ENCODE data around the gene FOXP1. TPM values are rescaled to one million over a fixed set of nuclear protein-coding genes. Genes with fewer than 3 reads are reported as not detected.

FOXP1 gene
- total RNA-seq, 1 donor from 2014 or later = 128 TPM

GRCh38 chr3:71078723-71079525 lies 504.6 kb downstream of the FOXP1 start:
- no peak for DNase-seq (ENCODE audit: low spot score)

GRCh38 chr3:71078199-71078598 lies 505.3 kb downstream of the FOXP1 start:
- DNase-seq (ENCODE audit: low spot score) = no peak

GRCh38 chr3:71077070-71077469 lies 506.5 kb downstream of the FOXP1 start:
- no peak for DNase-seq (ENCODE audit: low spot score)

- no peak for DNase-seq (ENCODE audit: low spot score)
These were observed 507.0 kb downstream of the FOXP1 start for GRCh38 chr3:71076361-71077002.

- no peak for DNase-seq (ENCODE audit: low spot score)
These were observed 508.0 kb downstream of the FOXP1 start for GRCh38 chr3:71075494-71075893.

GRCh38 chr3:71074423-71074822 lies 509.1 kb downstream of the FOXP1 start:
- DNase-seq (ENCODE audit: low spot score) = no peak

GRCh38 chr3:71072986-71073385 lies 510.5 kb downstream of the FOXP1 start:
- no peak for DNase-seq (ENCODE audit: low spot score)

GRCh38 chr3:71072287-71072686 lies 511.2 kb downstream of the FOXP1 start:
- no peak for DNase-seq (ENCODE audit: low spot score)

- DNase-seq (ENCODE audit: low spot score) = no peak
These were observed 512.7 kb downstream of the FOXP1 start for GRCh38 chr3:71070497-71071463.

- DNase-seq (ENCODE audit: low spot score) = peak; percentile 47
These were observed 513.7 kb downstream of the FOXP1 start for GRCh38 chr3:71069797-71070196.

- no peak for DNase-seq (ENCODE audit: low spot score)
These were observed 515.4 kb downstream of the FOXP1 start for GRCh38 chr3:71067977-71068654.

GRCh38 chr3:71066849-71067261 lies 516.7 kb downstream of the FOXP1 start:
- DNase-seq (ENCODE audit: low spot score) = no peak

GRCh38 chr3:71066356-71066755 lies 517.2 kb downstream of the FOXP1 start:
- DNase-seq (ENCODE audit: low spot score) = no peak

GRCh38 chr3:71065764-71066013 lies 517.8 kb downstream of the FOXP1 start:
- DNase-seq (ENCODE audit: low spot score) = no peak

- peak; percentile 65 for DNase-seq (ENCODE audit: low spot score)
These were observed 518.4 kb downstream of the FOXP1 start for GRCh38 chr3:71064956-71065763.

- DNase-seq (ENCODE audit: low spot score) = peak; percentile 28
These were observed 519.1 kb downstream of the FOXP1 start for GRCh38 chr3:71064291-71064955.

GRCh38 chr3:71063773-71064290 lies 519.7 kb downstream of the FOXP1 start:
- peak; percentile 32 for DNase-seq (ENCODE audit: low spot score)

- DNase-seq (ENCODE audit: low spot score) = no peak
These were observed 520.4 kb downstream of the FOXP1 start for GRCh38 chr3:71062952-71063772.
